A673 (cell line): ENCODE data around the gene C7orf33. TPM values are rescaled to one million over a fixed set of nuclear protein-coding genes. Genes with fewer than 3 reads are reported as not detected.

Source experiments
- BruUV-seq: library from RNA; stranded (reverse); fragments of 400-500 nt; replicated peaks from 2 replicates; lab custom pipeline; 2021; lab: Mats Ljungman, UMichigan
- CTCF ChIA-PET: fragments of 300-600 bp; sonication (Branson Sonifier 250); formaldehyde crosslinking; loops from one replicate; lab custom pipeline; 2022; ENCODE audit warnings: antibody characterized with exemption; lab: Charles Lee
- POLR2A ChIA-PET: fragments of 300-600 bp; sonication (Branson Sonifier 250); formaldehyde crosslinking; loops from one replicate; lab custom pipeline; 2022; ENCODE audit warnings: antibody characterized with exemption; ENCODE audit not compliant: low non-redundant PET; lab: Charles Lee
- DNase-seq: peaks from one replicate; pipeline ENCODE4 v3.0.0-alpha.2; 2015; ENCODE audit warnings: low spot score
- H3K27ac ChIP-seq: fragments of 200-600 bp; sonication (generic); 2 replicates; pipeline ENCODE4 v1.5.1; 2016; ENCODE audit warnings: mixed run types, low read depth, mild to moderate bottlenecking, mixed read lengths, antibody characterized with exemption, low read length; ENCODE audit not compliant: poor library complexity, severe bottlenecking
- H3K27me3 ChIP-seq: fragments of 200-600 bp; sonication (generic); replicated peaks from 2 replicates; pipeline ENCODE4 v1.6.1; 2017; ENCODE audit warnings: mixed run types, low read depth, mild to moderate bottlenecking, mixed read lengths, antibody characterized with exemption, low read length; ENCODE audit not compliant: insufficient read depth, poor library complexity
- H3K36me3 ChIP-seq: fragments of 200-600 bp; sonication (generic); 2 replicates; pipeline ENCODE4 v1.6.1; 2016; ENCODE audit warnings: mixed run types, mild to moderate bottlenecking, mixed read lengths, antibody characterized with exemption, low read length; ENCODE audit not compliant: insufficient read depth, poor library complexity, severe bottlenecking
- H3K4me1 ChIP-seq: fragments of 200-600 bp; sonication (generic); 2 replicates; pipeline ENCODE4 v1.6.1; 2017; ENCODE audit warnings: mixed run types, mild to moderate bottlenecking, mixed read lengths, antibody characterized with exemption, low read length; ENCODE audit not compliant: insufficient read depth, poor library complexity, severe bottlenecking
- H3K4me3 ChIP-seq: fragments of 200-600 bp; sonication (generic); 2 replicates; pipeline ENCODE4 v1.5.1; 2016; ENCODE audit warnings: low read depth, mixed run types, mild to moderate bottlenecking, mixed read lengths, low read length; ENCODE audit not compliant: poor library complexity, severe bottlenecking
- H3K9me3 ChIP-seq: fragments of 200-600 bp; sonication (generic); 2 replicates; pipeline ENCODE4 v1.6.1; 2016; ENCODE audit warnings: mixed run types, low read depth, mild to moderate bottlenecking, mixed read lengths, antibody characterized with exemption, low read length; ENCODE audit not compliant: poor library complexity, severe bottlenecking
- CTCF ChIP-seq: fragments of 300-800, 200-600 bp; sonication (generic); conservative IDR thresholded peaks from 2 replicates; pipeline ENCODE4 v1.5.1; 2017; ENCODE audit warnings: low read depth, mild to moderate bottlenecking, antibody characterized with exemption, low read length, moderate library complexity, mixed read lengths
- EZH2 ChIP-seq: fragments of 200-600 bp; sonication (generic); IDR thresholded peaks from 2 replicates; pipeline ENCODE4 v1.6.1; 2017; ENCODE audit warnings: borderline replicate concordance, low read depth, mild to moderate bottlenecking, mixed read lengths, antibody characterized with exemption, low read length; ENCODE audit not compliant: poor library complexity, severe bottlenecking
- intact Hi-C: fragments of 100-400 bp; cut with micrococcal nuclease; formaldehyde crosslinking; loops from one replicate; pipeline ENCODE4 v1.10.0; 2022; ENCODE audit not compliant: unreplicated experiment
- total RNA-seq: library from RNA; stranded (reverse); gene quantifications from 2 replicates; pipeline ENCODE4 v1.2.3, GENCODE V29; 2021

Gene C7orf33
- total RNA-seq, 1 experiment from 2014 or later, result not detected

GRCh38 chr7:148607151-148607661, 16.6 kb downstream of the C7orf33 start:
- Histone ChIP-seq H3K27ac (no peak overlapping the region), H3K36me3 (no peaks in the 10 kb centered on the region), H3K4me3 (no peak overlapping the region), H3K27me3 (no peaks in the 10 kb centered on the region), H3K9me3 (no peaks in the 10 kb centered on the region), H3K4me1 (no peaks in the 10 kb centered on the region)
- ChIA-PET POLR2A (interaction anchor here (0.6 kb wide), 1 partner anchor 93 kb away, joined by 3 read pairs; no protein-coding TSS in a partner anchor), CTCF (no interaction called here)
- TF ChIP-seq CTCF (no peak), EZH2 (no peak)
- BruUV-seq, result no TSS peak
- no peak for DNase-seq
- intact Hi-C loops, result no loop called here

DNA sequence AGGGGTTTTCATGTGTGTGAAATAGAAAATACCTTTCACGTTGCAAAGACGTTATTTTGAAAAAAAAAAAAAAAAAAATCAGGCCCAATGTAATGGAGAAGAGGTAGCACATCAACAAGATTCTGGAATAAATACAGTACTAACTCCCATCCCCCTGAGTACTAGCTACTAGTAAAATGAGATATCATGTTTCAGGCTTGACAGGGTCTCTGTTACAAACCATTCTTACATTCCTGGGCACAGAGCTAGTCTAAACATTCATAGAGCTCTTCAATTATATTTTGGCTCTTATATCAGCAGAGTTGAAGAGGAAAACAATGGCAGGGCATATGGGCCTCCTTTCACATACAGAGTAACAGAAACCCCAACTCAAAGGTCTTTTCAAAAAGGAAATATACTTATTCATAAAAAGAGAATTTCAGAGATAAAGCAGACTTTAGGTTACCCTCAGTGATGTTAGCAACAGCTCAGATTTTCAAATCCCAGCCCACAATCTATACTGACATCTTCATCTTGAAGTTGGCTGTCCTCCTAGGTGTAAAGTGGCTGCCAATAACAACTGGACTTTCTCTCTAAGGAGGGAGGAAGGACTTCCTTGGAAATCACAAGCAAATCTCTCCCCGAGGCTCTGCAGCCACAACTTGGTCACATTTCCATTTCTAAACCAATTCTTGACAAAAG, 18.6 kb downstream of the C7orf33 start:
- BruUV-seq, result no TSS peak
- TF ChIP-seq EZH2, result no peak
- no peak for TF ChIP-seq CTCF
- no peaks in the 10 kb centered on the region for H3K36me3 ChIP-seq
- H3K4me1 ChIP-seq, result no peaks in the 10 kb centered on the region
- H3K9me3 ChIP-seq, result no peaks in the 10 kb centered on the region
- no peaks in the 10 kb centered on the region for H3K27me3 ChIP-seq
- CTCF ChIA-PET, result no interaction called here
- POLR2A ChIA-PET, result interaction anchor here (0.6 kb wide), 1 partner anchor 18 kb away, joined by 5 read pairs; no protein-coding TSS in a partner anchor
- H3K27ac ChIP-seq, result no peak overlapping the region
- intact Hi-C loops, result no loop called here
- no peak for DNase-seq
- no peak overlapping the region for H3K4me3 ChIP-seq

DNA sequence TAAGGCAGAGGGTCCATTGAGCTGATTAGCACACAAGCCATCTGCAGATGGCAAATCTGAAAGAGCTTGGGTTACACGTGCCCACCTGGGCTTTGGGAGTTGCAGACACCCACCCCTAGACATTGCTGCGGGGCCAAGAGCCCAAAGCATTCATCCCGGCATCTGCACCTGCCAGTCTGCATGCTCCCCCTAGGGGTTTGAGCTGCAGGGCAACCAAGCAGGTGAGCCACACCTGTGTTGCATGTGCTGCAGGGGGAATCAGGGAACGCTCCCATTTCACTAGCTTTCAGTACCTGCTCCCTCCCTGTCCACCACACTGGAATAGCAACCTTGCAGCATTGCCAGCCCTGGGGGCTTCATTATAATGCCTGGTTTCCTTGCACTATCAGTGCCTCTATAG, 21.1 kb downstream of the C7orf33 start:
- no TSS peak for BruUV-seq
- ChIA-PET POLR2A (no interaction called here), CTCF (no interaction called here)
- H3K27ac ChIP-seq, result no peak overlapping the region
- intact Hi-C loops, result no loop called here
- DNase-seq, result no peak
- H3K27me3 ChIP-seq, result peaks cover 8% of the 10 kb centered on the region
- H3K4me3 ChIP-seq, result no peak overlapping the region
- TF ChIP-seq CTCF (no peak), EZH2 (no peak)
- no peaks in the 10 kb centered on the region for H3K4me1 ChIP-seq
- no peaks in the 10 kb centered on the region for H3K9me3 ChIP-seq
- no peaks in the 10 kb centered on the region for H3K36me3 ChIP-seq
